GM10266 (cell line): Measurements from ENCODE around the gene ARL4A.
"Not testable (repeated sequence)": the region's sequence is repeated elsewhere in the genome, so short reads cannot be mapped to it uniquely, and the experiment has no call there.

Experiments used
- DNase-seq: peaks from one replicate; pipeline ENCODE4 v3.0.0; 2012; ENCODE audit errors: extremely low spot score
- CTCF ChIP-seq: IDR thresholded peaks from 2 replicates; pipeline ENCODE4 v1.5.1; 2012; ENCODE audit warnings: mild to moderate bottlenecking, low read depth; ENCODE audit not compliant: control insufficient read depth, insufficient read depth; ENCODE audit errors: missing control alignments

ARL4A gene

GRCh38 chr7:12686234-12686890 is 1.1 kb upstream of the ARL4A start:
- DNase-seq: peak; percentile 87
- peak; percentile 92 for TF ChIP-seq CTCF

- no peak for TF ChIP-seq CTCF
- DNase-seq: no peak
These were observed 312 bp downstream of the ARL4A start for GRCh38 chr7:12687718-12688171.

GRCh38 chr7:12688485-12689170 is 1.2 kb downstream of the ARL4A start:
- not testable (repeated sequence) for DNase-seq

- DNase-seq: no peak
- TF ChIP-seq CTCF: no peak
These were observed 2.0 kb downstream of the ARL4A start for GRCh38 chr7:12689451-12689850.

- TF ChIP-seq CTCF: no peak
- DNase-seq: no peak
These were observed 2.8 kb downstream of the ARL4A start for GRCh38 chr7:12690041-12690878.

GRCh38 chr7:12691388-12691787 is 4.0 kb downstream of the ARL4A start:
- not testable (repeated sequence) for DNase-seq

GRCh38 chr7:12692035-12692434 is 4.6 kb downstream of the ARL4A start:
- no peak for TF ChIP-seq CTCF
- DNase-seq: no peak
